Temporal lobe (tissue), 2 donors: ENCODE data around the gene CCT5. TPM values are rescaled to one million over a fixed set of nuclear protein-coding genes. Genes with fewer than 3 reads are reported as not detected.

Experiments
- small RNA-seq: library from RNA; depleted of rRNA; stranded (forward); fragments of <200 nt; gene quantifications from one replicate; pipeline ENCODE3, GENCODE V24; 2014; ENCODE audit warnings: low replicate concordance
- total RNA-seq: library from RNA; depleted of rRNA; stranded (reverse); fragments of >200 nt; gene quantifications from one replicate; pipeline ENCODE4 v1.2.3, GENCODE V29; 2014

Gene CCT5
- total RNA-seq, 1 donor from 2014 or later, result 172 TPM

Small RNA genes within 50 kb of the gene (small RNA-seq; reads per million reads assigned to genes)
- gene RF00019, result not detected

Other genes starting within 250 kb of the CCT5 start
- gene ATPSCKMT, start 392 bp upstream of the CCT5 start, total RNA-seq, result 17.0 TPM
- 7.6 TPM for gene CMBL, start 57.6 kb downstream of the CCT5 start, total RNA-seq
- gene MARCHF6, start 103.4 kb downstream of the CCT5 start, total RNA-seq, result 270 TPM
- 2.0 TPM for gene ROPN1L, start 191.6 kb downstream of the CCT5 start, total RNA-seq